OCI-LY3 (cell line): Measurements from ENCODE around the gene ADAMTS10.

Source experiments
- EZH2phosphoT487 ChIP-seq: fragments of 200-600 bp; shearing (Covaris generic); IDR thresholded peaks from 2 replicates; pipeline ENCODE4 v1.6.1; 2018; ENCODE audit warnings: antibody characterized with exemption, mixed run types, low read depth
- TF ChIP-seq, protein P1 (sequence below): fragments of 200-600, 300-600 bp; sonication (generic); IDR thresholded peaks from 2 replicates; pipeline ENCODE4 v1.5.1; 2014; ENCODE audit warnings: antibody characterized with exemption, low read length, low read depth

DNA sequence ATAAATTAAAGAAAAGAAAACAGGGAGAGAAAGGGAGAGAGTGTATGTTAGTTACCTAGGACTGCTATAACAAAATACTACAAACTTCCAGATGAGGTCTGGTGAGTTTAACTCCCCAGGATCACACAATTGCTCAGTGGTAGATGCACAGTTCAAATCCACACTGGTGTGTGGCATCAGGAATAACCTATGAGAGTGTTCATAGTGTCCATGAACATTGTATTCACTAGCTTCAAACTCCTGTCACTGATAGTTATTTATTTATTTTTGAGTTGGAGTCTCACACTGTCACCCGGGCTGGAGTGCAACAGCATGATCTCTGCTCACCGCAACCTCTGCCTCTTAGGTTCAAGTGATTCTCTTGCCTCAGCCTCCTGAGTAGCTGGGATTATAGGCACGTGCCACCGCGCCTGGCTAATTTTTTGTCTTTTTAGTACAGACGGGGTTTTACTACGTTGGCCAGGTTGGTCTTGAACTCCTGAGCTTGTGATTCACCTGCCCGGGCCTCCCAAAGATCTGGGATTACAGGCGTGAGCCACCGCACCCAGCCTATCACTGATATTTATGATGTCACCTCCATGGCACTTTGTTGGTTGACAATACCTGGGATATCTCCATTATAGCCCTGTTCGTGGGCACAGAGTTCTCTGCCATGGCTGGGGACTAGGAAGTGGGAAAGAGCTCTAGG, 19.6 kb upstream of the ADAMTS10 start, which contains the start of gene NFILZ:
- TF ChIP-seq, protein P1, sequence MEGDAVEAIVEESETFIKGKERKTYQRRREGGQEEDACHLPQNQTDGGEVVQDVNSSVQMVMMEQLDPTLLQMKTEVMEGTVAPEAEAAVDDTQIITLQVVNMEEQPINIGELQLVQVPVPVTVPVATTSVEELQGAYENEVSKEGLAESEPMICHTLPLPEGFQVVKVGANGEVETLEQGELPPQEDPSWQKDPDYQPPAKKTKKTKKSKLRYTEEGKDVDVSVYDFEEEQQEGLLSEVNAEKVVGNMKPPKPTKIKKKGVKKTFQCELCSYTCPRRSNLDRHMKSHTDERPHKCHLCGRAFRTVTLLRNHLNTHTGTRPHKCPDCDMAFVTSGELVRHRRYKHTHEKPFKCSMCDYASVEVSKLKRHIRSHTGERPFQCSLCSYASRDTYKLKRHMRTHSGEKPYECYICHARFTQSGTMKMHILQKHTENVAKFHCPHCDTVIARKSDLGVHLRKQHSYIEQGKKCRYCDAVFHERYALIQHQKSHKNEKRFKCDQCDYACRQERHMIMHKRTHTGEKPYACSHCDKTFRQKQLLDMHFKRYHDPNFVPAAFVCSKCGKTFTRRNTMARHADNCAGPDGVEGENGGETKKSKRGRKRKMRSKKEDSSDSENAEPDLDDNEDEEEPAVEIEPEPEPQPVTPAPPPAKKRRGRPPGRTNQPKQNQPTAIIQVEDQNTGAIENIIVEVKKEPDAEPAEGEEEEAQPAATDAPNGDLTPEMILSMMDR = no peak
- no peak for TF ChIP-seq EZH2phosphoT487
